ENCODE results near the gene FAM200C. TPM values are rescaled to one million over a fixed set of nuclear protein-coding genes. Genes with fewer than 3 reads are reported as not detected.
A peak's percentile ranks its signal among the peaks of the same experiment; 100 is the strongest.

The FAM200C gene
- total RNA-seq, 1 donor, result 4.7 TPM

- no peak for DNase-seq (ENCODE audit: low read depth)
- no peak for TF ChIP-seq CTCF (IDR thresholded peaks at IDR 0.05; ENCODE audit: insufficient read depth, low read depth, low read length)
- H3K4me3 ChIP-seq (ENCODE audit: low read depth, low read length), result no peak overlapping the region
These were observed 20.4 kb upstream of the FAM200C start for GRCh38 chr5:160420331-160420610.

- peak overlapping the region; percentile 93 for H3K4me3 ChIP-seq (ENCODE audit: low read depth, low read length)
- no peak for TF ChIP-seq CTCF (IDR thresholded peaks at IDR 0.05; ENCODE audit: insufficient read depth, low read depth, low read length)
- peak; percentile 16 for DNase-seq (ENCODE audit: low read depth)
These were observed 19.8 kb upstream of the FAM200C start for GRCh38 chr5:160419458-160420330.

GRCh38 chr5:160418561-160419457, 19.0 kb upstream of the FAM200C start, which contains the start of gene SLU7:
TSS of gene SLU7 (minus strand) at chr5:160419081. CDS start at chr5:160415294, 3,787 bp downstream.
- peak within 1 kb of the TSS; percentile 93 for H3K4me3 ChIP-seq (ENCODE audit: low read depth, low read length)
- TF ChIP-seq CTCF (IDR thresholded peaks at IDR 0.05; ENCODE audit: insufficient read depth, low read depth, low read length), result no peak
- DNase-seq (ENCODE audit: low read depth), result peak; percentile 97

- peak; percentile 64 for DNase-seq (ENCODE audit: low read depth)
- H3K4me3 ChIP-seq (ENCODE audit: low read depth, low read length), result peak overlapping the region; percentile 72
- no peak for TF ChIP-seq CTCF (IDR thresholded peaks at IDR 0.05; ENCODE audit: insufficient read depth, low read depth, low read length)
These were observed 1.0 kb downstream of the FAM200C start for GRCh38 chr5:160398806-160399205.

GRCh38 chr5:160397492-160397891, 2.4 kb downstream of the FAM200C start:
- DNase-seq (ENCODE audit: low read depth), result no peak
- no peak overlapping the region for H3K4me3 ChIP-seq (ENCODE audit: low read depth, low read length)
- no peak for TF ChIP-seq CTCF (IDR thresholded peaks at IDR 0.05; ENCODE audit: insufficient read depth, low read depth, low read length)

- H3K4me3 ChIP-seq (ENCODE audit: low read depth, low read length), result no peak overlapping the region
- DNase-seq (ENCODE audit: low read depth), result no peak
- no peak for TF ChIP-seq CTCF (IDR thresholded peaks at IDR 0.05; ENCODE audit: insufficient read depth, low read depth, low read length)
These were observed 4.7 kb downstream of the FAM200C start for GRCh38 chr5:160395111-160395510.
